Nephron (organoid): Measurements from ENCODE around the gene TLL2.

Experiments
- H3K27ac Mint-ChIP-seq, 3 experiments: 2 replicates each; pipeline ENCODE4 v1.8.0; 2020; ENCODE audit warnings: mixed read lengths in 3 of 3, mild to moderate bottlenecking in 2 of 3, moderate library complexity in 1 of 3
- H3K27me3 Mint-ChIP-seq: 2 replicates; pipeline ENCODE4 v1.8.0; 2021; ENCODE audit warnings: low read depth, mild to moderate bottlenecking, moderate library complexity, mixed read lengths
- H3K36me3 Mint-ChIP-seq: 2 replicates; pipeline ENCODE4 v1.8.0; 2020; ENCODE audit warnings: low read depth, mixed read lengths
- H3K4me1 Mint-ChIP-seq: 2 replicates; pipeline ENCODE4 v1.8.0; 2020; ENCODE audit warnings: mixed read lengths
- H3K4me3 Mint-ChIP-seq, 3 experiments: 2 replicates each; pipeline ENCODE4 v1.8.0; 2020; ENCODE audit warnings: mild to moderate bottlenecking in 3 of 3, mixed read lengths in 3 of 3, moderate library complexity in 2 of 3
- H3K9me3 Mint-ChIP-seq: 2 replicates; pipeline ENCODE4 v1.8.0; 2020; ENCODE audit warnings: mixed read lengths
- TF ChIP-seq, protein P1 (sequence below), 3 experiments: fragments of 200-600 bp; sonication (generic); IDR thresholded peaks; one replicate each; pipeline ENCODE4 v1.5.0; 2021; ENCODE audit warnings: antibody characterized with exemption in 3 of 3; ENCODE audit not compliant: unreplicated experiment in 3 of 3

Gene TLL2

DNA sequence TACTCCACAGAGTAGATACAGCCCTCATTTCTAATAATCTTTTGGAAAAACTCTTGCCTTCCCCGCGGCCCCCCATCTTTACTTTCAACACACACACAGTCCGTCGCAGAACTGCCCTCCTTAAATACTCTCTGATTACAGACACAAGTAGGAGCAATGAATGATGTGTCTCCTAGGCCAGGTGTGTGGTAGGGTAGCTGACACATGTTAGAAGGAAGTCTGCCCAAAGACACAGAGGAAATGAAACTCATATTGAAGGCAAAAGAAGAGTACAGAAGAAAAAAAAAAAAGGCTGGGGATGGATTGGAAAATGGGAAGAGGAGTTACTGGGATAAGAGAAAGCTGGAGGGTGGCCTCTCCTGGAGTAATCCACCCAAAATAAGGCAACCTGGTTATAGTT lies 169.5 kb downstream of the TLL2 start:
- Mint-ChIP-seq H3K27ac (no peak overlapping the region), H3K27me3 (peaks cover 9% of the 10 kb centered on the region), H3K4me3 (no peak overlapping the region), H3K9me3 (peaks cover 15% of the 10 kb centered on the region), H3K4me1 (no peaks in the 10 kb centered on the region), H3K36me3 (no peaks in the 10 kb centered on the region)
- TF ChIP-seq, protein P1, sequence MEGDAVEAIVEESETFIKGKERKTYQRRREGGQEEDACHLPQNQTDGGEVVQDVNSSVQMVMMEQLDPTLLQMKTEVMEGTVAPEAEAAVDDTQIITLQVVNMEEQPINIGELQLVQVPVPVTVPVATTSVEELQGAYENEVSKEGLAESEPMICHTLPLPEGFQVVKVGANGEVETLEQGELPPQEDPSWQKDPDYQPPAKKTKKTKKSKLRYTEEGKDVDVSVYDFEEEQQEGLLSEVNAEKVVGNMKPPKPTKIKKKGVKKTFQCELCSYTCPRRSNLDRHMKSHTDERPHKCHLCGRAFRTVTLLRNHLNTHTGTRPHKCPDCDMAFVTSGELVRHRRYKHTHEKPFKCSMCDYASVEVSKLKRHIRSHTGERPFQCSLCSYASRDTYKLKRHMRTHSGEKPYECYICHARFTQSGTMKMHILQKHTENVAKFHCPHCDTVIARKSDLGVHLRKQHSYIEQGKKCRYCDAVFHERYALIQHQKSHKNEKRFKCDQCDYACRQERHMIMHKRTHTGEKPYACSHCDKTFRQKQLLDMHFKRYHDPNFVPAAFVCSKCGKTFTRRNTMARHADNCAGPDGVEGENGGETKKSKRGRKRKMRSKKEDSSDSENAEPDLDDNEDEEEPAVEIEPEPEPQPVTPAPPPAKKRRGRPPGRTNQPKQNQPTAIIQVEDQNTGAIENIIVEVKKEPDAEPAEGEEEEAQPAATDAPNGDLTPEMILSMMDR (IDR thresholded peaks at IDR 0.05; ENCODE audit: unreplicated experiment in 3 of 3) = no peak

DNA sequence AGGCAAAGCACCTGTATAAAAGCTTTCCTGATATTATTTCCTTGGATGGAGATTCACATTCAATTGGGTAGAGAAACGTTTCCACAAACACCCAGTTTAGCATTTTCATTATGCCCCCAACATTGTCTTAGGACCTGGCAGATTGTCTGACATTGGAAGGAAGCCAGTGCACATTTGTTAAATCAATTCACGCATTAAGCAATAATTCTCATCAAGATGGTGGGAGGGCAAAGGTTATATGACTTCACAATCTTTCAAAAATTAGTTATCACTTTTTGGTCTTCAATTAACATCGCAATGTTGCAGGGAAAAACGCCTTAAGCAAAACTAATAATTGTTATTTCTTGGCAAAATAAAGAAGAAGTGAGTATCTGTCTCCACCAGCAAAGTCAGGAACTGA lies 171.3 kb downstream of the TLL2 start:
- Mint-ChIP-seq H3K4me1 (no peaks in the 10 kb centered on the region), H3K27me3 (peaks cover 12% of the 10 kb centered on the region), H3K4me3 (no peak overlapping the region), H3K27ac (no peak overlapping the region), H3K36me3 (no peaks in the 10 kb centered on the region), H3K9me3 (peaks cover 13% of the 10 kb centered on the region)
- TF ChIP-seq, protein P1 (IDR thresholded peaks at IDR 0.05; ENCODE audit: unreplicated experiment in 3 of 3) = no peak

DNA sequence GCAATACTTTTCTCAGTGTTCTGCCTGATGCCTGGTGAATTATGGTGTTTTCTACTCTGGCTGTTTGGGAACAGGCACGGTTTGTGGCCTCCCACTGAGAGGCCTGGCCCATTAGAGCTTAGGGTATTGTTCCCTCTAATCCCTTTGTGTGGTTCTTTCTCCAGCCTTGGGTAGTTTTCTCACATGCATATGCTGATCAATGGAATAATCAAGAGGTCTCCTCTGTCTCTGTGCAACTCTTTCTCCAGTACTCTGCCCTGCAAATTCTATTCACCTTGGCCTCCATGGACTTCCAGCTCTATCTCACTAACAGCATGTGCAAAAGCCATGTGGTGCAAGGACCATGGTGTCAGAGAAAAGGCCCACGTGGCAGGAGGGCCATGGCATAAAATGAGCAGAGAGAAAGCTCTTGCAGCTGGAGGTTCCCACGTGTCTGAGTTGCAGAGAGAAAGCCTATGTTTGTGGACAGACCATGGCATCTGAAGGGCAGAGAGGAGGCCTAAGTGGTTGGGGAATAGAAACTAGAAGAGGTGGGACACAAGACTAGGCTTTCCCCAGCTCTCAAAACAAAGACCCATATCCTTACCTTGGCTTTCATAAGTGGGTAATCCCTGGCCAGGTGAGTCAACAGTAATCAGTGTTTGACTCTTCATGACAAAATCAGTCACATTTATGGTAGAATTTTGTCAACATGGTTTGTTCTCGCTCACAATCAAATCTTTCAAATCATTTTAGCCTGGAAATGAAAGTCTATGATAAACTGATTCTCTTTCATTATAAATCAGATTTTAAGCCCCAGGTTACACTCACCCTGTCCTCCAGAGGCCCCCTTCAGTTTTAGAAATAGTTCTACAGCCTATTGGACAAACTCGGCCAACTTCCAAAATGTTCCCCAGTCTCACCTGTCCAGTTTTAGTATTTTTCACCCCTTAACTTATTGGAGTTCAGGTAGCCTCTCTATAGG lies 172.2 kb downstream of the TLL2 start:
- no peak overlapping the region for H3K27ac Mint-ChIP-seq
- H3K4me1 Mint-ChIP-seq = no peaks in the 10 kb centered on the region
- peaks cover 11% of the 10 kb centered on the region for H3K9me3 Mint-ChIP-seq
- peaks cover 12% of the 10 kb centered on the region for H3K27me3 Mint-ChIP-seq
- no peak overlapping the region for H3K4me3 Mint-ChIP-seq
- TF ChIP-seq, protein P1 (IDR thresholded peaks at IDR 0.05; ENCODE audit: unreplicated experiment in 3 of 3) = no peak
- no peaks in the 10 kb centered on the region for H3K36me3 Mint-ChIP-seq

DNA sequence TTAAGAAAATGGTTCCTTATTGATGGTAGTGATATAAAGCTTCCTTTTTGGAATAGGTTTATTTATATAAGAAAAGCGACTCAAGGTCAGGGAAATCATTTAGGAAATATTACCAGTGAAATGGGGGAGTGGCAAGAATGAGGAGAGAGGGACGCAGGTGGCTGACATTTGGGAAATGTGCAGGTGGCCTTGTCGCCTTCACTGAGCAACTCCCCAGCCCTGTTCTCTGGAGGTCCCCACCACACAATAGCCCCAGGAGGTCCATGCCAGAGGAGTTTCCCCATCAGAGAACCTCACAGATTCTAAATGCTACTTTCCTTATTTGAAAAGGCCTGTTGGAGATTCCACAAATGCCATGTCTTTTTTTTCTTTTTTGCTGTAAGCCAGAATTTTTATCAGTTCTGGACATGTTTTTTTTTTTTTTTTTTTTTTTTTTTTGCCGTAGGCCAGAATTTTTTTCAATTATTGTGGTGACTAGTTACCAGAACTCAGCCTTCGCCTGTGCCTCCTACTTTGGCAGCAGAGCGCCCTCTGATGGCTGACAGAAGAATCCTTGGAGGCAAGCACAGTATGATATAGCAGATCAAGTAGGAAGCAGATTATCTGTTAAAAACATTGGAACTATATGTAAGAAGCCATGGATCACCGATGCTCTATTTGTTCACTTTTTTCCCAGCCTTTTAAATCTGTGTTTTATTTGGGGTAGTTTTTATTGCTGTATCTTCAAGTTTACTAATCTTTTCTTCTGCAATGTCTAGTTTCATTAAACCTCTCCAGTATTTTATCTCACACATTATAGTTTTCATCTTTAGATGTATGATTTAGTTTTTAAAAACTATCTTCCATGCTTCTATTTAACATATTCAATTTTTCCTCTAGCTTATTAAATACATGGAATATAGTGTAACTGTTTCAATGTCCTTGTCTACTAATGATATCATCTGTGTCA lies 173.5 kb downstream of the TLL2 start:
- Mint-ChIP-seq H3K4me1 (no peaks in the 10 kb centered on the region), H3K4me3 (no peak overlapping the region), H3K36me3 (no peaks in the 10 kb centered on the region), H3K9me3 (peaks cover 7% of the 10 kb centered on the region), H3K27me3 (peaks cover 19% of the 10 kb centered on the region), H3K27ac (no peak overlapping the region)
- TF ChIP-seq, protein P1 (IDR thresholded peaks at IDR 0.05; ENCODE audit: unreplicated experiment in 3 of 3) = peak; percentile 76 to 86 (median 84)

DNA sequence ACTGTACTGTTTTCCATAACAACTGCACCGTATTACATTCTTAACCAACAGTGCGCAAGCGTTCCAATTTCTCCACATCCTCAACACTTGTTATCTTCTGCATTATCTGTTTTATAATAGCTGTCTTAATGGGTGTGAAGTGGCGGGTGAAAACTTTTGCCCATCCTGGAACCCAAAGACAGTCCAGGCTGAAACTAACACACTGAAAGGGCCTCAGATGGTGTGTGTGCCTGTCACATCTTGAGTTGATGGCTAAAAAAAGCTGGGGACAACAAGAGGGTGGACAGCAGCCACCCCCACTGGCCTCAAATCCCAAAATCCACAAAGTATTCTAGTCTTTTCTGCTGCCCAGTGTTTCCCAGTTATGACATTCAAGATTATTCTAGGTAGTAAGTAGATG lies 174.3 kb downstream of the TLL2 start:
- no peaks in the 10 kb centered on the region for H3K36me3 Mint-ChIP-seq
- TF ChIP-seq, protein P1 (IDR thresholded peaks at IDR 0.05; ENCODE audit: unreplicated experiment in 3 of 3) = no peak
- peaks cover 24% of the 10 kb centered on the region for H3K27me3 Mint-ChIP-seq
- H3K4me3 Mint-ChIP-seq = no peak overlapping the region
- H3K4me1 Mint-ChIP-seq = no peaks in the 10 kb centered on the region
- H3K27ac Mint-ChIP-seq = no peak overlapping the region
- H3K9me3 Mint-ChIP-seq = peaks cover 3% of the 10 kb centered on the region
